Stimulated activated CD8-positive, alpha-beta memory T cell treated with anti-CD3 and anti-CD28 coated beads, Interleukin-7, amount 100 ng/mL, for 48 hours (primary cell): Measurements from ENCODE around the gene ZNF391.
"Not testable (repeated sequence)": the region's sequence is repeated elsewhere in the genome, so short reads cannot be mapped to it uniquely, and the experiment has no call there.

Experiments used
- DNase-seq, 2 donors: peaks; one replicate each; pipeline ENCODE4 v3.0.0-alpha.2; 2020; ENCODE audit warnings: low read depth in 1 of 2; ENCODE audit errors: extremely low read depth in 1 of 2

ZNF391 gene

DNA sequence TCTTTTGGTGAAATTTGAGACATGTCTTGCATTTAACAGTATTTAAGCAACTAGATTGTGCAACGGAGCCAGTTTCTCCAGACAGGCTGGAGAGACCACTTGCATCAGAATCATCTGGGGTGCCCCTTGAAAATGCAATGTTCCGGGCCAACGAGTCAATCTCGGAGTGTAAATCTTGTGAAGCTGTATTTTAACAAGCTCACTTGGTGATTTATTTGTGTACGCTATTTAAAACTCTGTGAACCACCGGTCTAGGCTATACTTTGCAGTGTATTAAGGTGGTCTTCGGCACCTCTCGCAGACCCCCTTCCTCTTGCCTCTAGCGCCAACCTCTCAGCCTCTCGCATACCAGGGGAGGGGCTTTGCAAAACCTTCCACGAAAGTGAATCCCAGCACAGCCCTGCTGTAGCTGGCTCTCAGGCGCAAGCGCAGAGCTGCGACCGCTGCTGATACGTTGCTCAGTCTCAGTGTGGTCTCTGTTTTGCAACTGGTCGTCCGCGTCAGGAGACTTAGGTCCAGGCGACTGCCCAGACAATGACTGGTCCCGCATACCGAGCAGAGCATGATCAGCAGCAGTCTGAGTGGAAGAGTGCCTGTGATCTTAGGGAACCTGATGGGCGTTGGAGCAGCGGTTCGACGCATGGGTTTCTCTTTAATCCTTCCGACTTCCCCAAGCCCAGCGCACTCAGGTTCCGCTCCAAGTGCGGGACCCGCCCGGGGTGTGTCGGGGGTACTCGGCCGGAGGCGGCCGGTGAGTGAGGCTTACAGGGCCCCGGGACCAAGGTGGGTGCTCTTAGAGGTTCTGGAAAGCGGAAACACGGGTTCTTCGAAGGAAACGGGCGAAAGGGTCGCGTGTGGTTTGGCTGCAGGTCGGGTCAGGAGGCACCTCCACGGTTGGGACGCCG is at the start of gene ZNF391:
TSS of gene ZNF391 (plus strand) at position 467 of the 905 bp plus-strand sequence. CDS start 11,612 bp downstream, outside the sequence.
- DNase-seq: peak; percentile 47 to 56

DNA sequence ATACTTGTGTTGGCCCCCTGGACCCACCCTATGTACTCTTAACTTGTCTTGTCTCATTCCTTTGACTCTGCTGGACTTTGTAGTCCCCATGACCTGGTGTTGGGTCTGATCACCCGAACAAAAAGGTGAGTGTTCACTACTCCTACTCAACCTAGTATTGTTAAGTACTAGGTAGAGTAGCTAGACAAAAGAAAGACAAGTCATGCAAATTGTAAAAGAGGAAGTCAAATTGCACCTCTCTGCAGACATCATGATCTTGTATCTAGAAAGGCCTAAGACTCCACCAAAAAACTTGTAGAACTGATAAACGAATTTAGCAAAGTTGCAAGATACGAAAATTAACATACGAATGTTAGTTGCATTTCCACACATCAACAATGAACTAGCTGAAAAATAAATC is 35.7 kb upstream of the ZNF391 start:
- no peak for DNase-seq

DNA sequence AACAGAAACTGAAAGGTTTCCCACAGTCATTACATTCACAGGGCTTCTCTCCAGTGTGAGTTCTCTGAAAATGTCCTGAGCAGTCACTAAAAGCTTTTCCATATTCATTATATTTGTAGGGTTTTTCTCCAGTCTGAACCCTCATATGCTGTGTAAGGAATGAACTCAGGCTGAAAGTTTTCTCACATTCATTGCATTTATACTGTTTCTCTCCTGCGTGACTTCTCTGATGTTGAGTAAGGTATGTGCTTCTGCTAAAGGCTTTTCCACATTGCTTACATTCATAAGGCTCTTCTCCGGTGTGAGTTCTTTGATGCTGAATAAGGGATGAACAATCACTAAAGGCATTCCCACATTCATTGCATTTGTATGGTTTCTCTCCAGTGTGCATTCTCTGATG is 29.8 kb upstream of the ZNF391 start:
- DNase-seq: no peak

DNA sequence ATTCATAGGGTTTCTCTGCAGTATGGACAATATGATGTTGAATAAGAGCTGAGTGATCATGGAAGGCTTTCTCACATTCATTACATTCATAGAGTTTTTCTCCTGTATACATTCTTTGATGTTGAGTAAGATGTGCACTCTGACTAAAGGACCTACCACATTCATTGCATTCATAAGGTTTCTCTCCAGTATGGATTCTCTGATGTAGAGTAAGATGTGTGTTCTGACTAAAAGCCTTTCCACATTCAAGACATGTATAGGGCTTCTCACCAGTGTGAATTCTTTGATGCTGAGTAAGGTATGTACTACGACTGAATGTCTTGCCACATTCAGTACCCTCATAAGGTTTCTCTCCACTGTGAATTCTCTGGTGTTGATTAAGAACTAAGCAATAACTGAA is 29.3 kb upstream of the ZNF391 start:
- DNase-seq: no peak

DNA sequence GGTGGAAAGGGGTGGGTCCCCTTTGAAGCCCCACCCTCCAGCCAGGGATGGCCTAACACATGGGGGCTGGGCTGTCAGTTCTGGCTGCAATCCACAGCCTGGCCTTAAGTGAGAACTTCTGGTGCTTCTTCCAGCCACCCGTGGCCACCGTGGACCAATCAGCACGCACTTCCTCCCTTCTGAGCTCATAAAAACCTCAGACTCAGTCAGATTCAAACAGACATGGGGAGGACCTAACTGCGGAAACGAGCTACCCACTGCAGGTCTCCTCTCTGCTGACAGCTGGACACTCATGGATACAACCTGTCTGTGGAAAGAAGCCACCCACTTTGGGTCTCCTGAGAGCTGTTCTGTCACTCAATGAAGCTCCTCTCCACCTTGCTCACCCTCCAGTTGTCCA is 20.4 kb upstream of the ZNF391 start:
- DNase-seq: no peak

DNA sequence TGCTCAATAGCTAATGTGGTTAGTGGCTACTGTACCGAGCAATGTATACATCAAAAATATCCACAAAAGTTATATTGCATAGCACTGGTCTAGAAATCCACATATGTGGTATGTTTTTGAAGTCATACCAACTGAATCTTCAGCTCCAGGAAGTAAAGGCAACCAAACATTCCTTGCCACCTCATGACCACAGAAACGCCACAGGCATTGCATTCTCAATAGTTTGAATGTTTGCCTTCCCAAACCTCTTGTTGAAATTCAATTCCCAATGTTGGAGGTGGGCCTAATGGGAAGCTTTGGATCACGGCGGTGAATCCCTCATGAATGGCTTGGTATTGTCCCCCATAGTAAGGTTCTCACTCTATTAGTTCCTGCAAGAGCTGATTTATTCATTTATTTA is 18.2 kb upstream of the ZNF391 start:
- DNase-seq: no peak

DNA sequence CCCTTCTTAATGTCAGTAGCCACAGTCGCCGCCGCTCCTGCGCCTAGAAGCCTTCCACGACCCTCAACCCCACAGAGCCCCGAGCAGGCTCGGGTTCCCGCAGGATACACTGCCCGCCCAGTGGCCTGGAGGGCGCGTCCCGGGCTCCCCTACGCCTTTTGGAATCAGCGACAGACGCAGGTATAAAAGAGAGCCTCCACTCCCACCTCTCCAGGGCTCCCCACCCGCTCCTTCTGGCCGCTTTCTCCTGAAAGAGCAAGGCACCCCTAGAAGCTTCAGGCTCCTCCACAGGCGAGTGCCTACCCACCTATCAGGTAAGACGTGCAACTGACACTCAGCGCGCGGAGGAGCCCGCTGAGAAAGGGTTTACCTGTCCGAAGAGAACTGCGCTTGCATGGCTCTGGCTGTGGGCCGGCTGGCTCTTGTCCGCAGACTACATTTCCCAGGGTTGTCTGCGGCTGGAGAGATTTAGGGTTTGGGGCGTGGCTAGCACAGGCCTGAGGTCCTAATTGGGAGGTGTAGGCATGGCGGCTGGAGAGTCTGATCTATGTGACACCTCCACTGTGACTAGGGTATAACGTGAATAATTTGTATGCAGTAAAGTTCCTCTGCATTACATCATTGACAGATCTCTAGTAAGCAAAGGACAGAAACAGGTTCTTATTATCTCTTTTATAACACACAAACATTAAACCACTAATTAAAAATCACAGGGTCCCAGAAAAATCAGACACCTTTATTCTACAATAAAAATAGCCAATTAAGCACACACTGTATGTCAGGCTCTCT is 13.5 kb upstream of the ZNF391 start:
- DNase-seq: peak; percentile 36 to 68

DNA sequence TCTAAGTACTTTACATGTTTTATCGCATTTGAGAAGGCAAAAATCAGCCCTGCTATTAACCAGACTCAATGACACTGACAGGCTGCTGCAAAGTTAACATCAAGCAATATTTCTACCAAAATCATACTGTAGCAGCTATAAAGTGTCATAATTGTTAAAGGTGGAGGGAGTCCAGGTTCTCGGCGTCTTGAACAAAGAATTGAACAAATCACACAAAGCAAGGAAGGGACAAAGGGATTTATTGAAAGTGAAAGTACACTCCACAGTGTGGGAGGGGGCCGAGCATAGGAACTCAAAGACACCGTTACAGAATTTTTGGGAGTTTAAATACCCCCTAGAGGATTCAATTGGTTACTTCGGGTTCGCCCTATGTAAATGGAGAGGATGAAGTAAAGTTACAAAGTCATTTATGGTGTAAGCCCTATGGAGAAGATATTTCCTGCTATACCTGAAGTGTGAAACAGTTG is 12.9 kb upstream of the ZNF391 start:
- DNase-seq: no peak

DNA sequence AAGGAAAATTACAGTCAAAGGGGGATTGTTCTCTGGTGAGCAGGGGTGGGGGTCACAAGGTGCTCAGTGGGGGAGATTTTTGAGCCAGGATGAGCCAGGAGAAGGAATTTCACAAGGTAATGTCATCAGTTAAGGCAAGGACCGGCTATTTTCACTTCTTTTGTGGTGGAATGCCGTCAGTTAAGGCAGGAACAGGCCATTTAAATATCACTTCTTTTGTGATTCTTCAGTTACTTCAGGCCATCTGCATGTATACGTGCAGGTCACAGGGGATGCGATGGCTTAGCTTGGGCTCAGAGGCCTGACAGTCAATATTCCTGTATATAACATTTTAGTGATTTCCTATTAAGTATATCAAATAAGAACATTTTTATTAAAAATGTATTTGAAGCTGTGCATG is 10.2 kb upstream of the ZNF391 start:
- not testable (repeated sequence) for DNase-seq

DNA sequence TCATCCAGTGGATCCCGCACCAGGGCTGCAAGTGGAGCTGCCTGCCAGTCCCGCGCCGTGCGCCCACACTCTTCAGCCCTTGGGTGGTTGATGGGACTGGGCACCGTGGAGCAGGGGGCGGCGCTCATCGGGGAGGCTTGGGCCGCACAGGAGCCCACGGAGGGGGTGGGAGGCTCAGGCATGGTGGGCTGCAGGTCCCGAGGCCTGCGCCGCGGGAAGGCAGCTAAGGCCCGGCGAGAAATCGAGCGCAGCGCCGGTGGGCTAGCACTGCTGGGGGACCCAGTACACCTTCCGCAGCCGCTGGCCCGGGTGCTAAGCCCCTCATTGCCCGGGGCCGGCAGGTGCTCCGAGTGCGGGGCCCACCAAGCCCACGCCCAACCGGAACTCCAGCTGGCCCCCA is 7.6 kb upstream of the ZNF391 start:
- DNase-seq: not testable (repeated sequence)

DNA sequence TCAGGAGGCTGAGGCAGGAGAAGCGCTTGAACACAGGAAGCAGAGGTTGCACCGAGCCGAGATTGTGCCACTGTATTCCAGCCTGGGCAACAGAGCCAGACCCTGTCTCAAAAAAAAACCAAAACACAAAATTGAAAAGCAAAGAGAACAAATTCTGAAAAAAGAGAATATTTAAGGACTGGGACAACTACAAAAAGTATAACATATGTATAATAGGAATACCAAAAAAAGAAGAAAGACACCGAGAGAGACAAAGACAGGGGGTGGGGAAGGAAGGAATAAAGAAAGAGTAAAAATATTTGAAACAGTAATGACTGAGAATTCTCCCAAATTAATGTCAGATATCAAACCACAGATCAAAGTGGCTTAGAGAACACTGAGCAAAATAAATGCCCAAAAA is 5.5 kb upstream of the ZNF391 start:
- no peak for DNase-seq

DNA sequence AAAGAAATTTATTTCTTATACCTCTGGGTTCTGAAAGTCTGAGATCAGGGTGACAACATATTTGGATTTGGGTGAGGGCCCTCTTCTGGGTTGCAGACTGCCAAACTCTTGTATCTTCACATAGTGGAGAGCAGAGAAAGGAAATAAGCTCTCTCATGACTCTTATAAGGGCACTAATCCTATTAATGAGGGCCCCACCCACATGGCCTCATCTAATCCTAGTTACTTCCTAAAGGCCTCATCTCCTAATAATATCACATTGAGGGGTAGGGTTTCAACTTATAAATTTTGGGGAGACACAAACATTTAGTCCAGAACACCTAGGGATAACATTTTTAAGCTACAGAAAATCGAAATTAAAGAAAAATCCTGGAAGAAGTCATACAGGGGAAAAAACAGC is 5.1 kb upstream of the ZNF391 start:
- DNase-seq: no peak

DNA sequence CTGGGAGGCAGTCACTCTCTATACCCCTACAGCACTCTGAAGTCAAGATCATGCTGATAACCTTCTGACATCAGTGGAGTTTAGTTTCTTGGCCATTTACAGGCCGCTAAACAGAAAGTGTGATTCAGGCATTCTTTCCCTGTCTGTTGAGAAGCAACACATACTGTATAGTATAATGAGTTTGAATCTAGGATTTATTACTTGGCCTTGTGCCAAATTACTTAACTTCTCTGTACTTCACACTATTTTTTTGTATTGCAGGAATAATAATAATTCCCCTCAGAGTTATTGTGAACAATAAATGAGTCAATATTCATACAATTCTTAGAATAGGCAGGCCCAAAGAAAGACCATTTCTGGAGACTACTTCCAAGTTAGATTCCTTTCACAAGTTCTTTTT is 4.1 kb downstream of the ZNF391 start:
- no peak for DNase-seq

DNA sequence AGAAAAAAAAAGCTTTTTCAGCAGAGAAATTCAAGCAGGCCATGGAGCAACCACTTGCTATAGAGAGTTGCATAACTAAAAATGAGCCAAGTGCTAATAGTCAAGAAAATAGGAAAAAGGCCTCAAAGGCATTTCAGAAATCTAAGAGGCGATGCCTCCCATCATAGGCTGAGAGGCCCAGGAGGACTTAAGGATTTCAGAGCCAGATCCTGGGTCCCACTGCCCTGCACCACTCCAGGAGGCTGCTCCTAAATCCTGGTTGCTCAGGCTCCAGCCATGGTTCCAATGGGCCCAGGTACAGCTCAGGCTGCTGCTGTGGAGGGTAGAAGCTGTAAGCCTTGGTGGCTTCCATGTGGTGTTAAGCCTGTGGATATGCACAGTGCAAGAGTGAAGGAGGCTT is 5.5 kb downstream of the ZNF391 start:
- DNase-seq: no peak

DNA sequence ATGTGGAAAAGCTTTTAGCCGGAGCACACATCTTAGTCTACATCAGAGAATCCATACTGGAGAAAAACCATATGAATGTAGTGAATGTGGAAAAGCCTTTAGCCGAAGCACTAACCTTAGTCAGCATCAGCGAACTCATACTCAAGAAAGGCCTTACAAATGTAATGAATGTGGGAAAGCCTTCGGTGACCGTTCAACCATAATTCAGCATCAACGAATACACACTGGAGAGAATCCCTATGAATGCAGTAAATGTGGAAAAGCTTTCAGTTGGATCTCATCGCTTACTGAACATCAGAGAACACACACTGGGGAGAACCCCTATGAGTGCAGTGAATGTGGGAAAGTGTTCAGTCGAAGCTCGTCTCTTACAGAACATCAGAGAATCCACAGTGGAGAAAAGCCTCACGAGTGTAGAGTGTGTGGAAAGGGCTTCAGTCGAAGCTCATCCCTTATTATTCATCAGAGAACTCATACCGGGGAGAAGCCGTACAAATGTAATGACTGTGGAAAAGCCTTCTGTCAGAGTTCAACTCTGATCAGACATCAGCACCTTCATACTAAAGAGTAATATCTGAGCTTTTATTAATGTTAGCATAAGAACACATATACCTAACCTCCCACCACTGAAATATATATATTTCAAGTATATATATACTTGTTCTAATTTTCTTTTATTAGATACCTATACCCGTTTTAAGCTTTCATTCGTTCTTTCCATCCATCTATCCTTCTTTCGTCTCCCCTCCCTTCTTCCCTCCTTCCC is 12.5 kb downstream of the ZNF391 start:
- DNase-seq: no peak

DNA sequence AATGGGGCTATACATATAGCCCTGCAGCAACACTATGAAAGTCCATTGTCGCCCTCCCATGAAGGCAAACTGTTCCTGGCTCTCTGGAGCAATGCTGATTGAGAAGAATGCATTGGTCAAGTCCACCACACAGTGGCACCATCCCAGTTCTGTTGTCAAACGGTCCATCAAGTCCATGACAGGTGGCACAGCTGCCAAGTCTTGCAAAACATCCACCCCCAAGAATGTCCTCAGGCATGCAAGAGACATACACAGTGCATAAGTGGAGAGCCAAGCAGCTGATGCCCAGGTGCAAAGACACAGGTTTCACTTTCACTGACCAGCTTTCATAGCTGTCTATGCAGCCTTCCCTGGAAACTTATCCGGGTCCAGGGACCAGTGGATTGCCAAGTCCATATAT is 17.5 kb downstream of the ZNF391 start:
- DNase-seq: no peak

DNA sequence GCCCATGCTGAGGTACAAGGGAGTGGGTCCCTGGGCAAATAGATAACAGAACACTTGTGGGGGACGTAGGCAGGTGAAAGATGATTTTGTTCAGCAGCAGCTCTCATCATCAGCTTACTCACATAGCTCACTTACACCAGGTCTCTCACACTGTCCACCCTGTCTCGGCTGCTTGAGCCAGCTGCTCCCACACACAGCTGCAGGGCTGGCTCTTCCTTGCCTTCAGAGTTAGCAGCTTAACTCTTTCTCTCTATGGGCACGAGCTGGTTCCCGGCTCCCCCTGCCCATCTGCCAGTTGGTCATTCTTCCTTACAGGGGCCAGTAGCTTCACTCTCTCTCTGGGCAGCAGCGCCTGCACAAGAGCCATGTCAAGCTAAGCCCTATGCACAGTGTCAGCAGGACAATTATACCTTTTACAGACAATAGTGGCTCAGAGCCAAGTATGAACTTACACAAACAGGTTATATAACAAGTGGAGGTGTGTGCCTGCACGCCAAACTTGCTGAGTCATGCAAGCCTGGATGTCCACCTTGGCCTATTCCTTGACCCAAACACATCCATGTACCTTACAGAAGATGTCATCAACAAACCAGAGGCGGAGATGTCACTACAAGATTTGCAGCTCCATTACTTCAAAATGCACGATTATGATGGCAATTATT is 18.7 kb downstream of the ZNF391 start:
- no peak for DNase-seq

DNA sequence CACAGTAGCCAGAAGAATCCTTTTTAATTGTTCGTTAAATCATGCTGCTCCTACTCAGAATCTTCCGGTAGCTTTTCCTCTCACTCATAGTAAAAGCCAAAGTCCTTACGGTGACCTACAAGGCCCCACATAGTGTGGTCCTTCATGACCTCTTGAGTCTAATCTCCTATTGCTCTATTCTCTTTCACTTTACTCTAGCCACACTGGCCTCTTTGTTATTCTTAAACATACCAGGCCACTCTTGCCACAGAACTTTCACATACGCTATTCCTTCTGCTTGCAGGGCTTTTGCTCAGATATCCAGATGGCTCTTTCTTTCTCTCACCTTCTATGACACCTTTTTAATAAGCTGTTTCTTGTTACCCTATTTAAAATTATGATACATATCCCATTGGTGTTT is 25.7 kb downstream of the ZNF391 start:
- no peak for DNase-seq

DNA sequence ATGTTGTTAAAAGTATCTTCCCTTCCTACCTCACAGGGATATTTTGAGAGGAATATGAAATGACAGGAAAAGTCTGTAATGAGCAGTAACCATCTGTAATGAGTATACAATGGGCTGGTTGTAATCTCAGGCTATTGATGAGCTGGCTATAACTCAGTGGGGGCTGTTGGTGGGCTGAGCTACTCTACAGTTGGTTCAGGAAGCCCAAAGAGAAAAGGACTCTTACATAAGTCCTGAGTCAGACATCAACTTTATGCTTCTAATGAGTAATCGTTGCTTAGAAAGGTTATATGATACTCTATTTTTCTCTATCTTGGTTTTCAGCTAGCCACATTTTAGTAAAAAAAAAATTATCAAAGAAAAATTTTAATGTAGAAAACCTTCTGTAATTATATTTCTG is 26.4 kb downstream of the ZNF391 start:
- no peak for DNase-seq

DNA sequence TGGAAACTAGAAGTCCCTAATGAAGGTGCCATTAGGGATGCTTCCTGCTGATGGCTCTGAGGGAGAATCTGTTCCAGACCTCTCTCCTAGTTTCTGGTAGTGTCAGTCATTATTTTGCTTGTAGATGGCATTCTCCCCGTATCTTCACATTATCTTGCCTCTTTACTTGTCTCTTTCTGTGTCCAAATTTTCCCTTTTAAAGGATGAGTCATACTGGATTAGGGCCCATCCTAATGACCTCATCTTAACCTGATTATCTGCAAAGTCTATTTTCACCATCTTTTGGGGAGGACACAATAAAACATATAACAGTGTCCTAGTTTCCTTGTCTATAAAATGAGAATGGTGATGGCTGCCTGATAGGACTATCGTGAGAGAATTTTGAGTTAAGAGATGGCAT is 27.3 kb downstream of the ZNF391 start:
- DNase-seq: no peak

DNA sequence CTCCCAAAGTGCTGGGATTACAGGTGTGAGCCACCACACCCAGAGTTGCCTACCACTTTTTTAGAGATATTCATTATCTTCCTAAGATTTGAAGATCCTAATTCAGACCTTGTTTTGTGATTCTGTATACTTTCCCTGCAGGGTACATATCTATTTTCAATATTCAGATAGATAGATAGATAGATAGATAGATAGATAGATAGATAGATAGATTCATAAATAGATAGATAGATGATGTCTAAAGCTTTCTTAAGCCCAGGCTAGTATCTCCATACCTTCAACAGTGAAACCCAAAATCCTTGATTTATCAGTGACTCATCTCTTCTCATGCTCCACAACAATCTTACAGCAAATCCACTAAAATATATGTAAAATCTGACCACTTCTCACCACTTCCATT is 30.8 kb downstream of the ZNF391 start:
- DNase-seq: no peak
